Measurements from ENCODE around the gene HSD11B1. TPM values are rescaled to one million over a fixed set of nuclear protein-coding genes. Genes with fewer than 3 reads are reported as not detected.

The HSD11B1 gene
- total and polyA plus RNA-seq, 2 donors = 0.14 to 0.55 TPM

GRCh38 chr1:209728466-209728865 is 23.8 kb downstream of the HSD11B1 start:
- H3K27me3 ChIP-seq (ENCODE audit: control insufficient read depth in 2 of 2, insufficient read depth in 1 of 2, low read length in 1 of 2) = no peaks in the 10 kb centered on the region
- WGBS = 93% methylated on average over 1 of the region's 1 CpG
- DNase-seq (ENCODE audit: low read depth in 6 of 9, low spot score in 9 of 9) = no peak
- no peak overlapping the region for H3K4me3 ChIP-seq (ENCODE audit: low read length in 2 of 2)
- H3K27ac ChIP-seq (ENCODE audit: low read depth in 1 of 2, low read length in 1 of 2) = no peak overlapping the region
- H3K36me3 ChIP-seq (ENCODE audit: control insufficient read depth in 2 of 2, insufficient read depth in 2 of 2, low read length in 1 of 2) = no peaks in the 10 kb centered on the region
- H3K4me1 ChIP-seq (ENCODE audit: control insufficient read depth in 2 of 2, insufficient read depth in 2 of 2, low read length in 2 of 2) = peaks cover 4 to 6% of the 10 kb centered on the region in 2 donors
- no peaks in the 10 kb centered on the region for H3K9me3 ChIP-seq (ENCODE audit: control insufficient read depth in 2 of 2, insufficient read depth in 1 of 2, low read length in 1 of 2)

DNA sequence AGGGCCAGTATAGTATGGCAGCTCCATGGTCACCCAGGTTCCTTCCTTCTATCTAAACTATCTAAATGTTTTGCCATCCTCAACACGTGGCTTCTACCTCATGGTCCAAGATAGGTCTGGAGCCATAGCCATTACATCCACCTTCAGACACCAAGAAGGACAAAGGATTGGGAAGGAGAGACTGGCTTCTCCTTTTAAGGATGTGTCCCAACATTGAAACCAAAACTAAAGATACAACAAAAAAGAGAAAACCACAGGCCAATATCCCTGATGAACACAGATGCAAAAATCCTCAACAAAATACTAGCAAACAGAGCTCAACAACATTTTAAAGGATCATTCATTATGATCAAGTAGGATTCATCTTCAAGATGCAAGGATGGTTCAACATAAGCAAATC is 24.8 kb downstream of the HSD11B1 start:
- 80% methylated on average over 1 of the region's 1 CpG for WGBS
- Histone ChIP-seq H3K4me1 (ENCODE audit: control insufficient read depth in 2 of 2, insufficient read depth in 2 of 2, low read length in 2 of 2) (no peaks in the 10 kb centered on the region), H3K36me3 (ENCODE audit: control insufficient read depth in 2 of 2, insufficient read depth in 2 of 2, low read length in 1 of 2) (no peaks in the 10 kb centered on the region), H3K9me3 (ENCODE audit: control insufficient read depth in 2 of 2, insufficient read depth in 1 of 2, low read length in 1 of 2) (no peaks in the 10 kb centered on the region), H3K27me3 (ENCODE audit: control insufficient read depth in 2 of 2, insufficient read depth in 1 of 2, low read length in 1 of 2) (no peaks in the 10 kb centered on the region), H3K4me3 (ENCODE audit: low read length in 2 of 2) (no peak overlapping the region), H3K27ac (ENCODE audit: low read depth in 1 of 2, low read length in 1 of 2) (no peak overlapping the region)
- DNase-seq (ENCODE audit: low read depth in 6 of 9, low spot score in 9 of 9) = no peak

DNA sequence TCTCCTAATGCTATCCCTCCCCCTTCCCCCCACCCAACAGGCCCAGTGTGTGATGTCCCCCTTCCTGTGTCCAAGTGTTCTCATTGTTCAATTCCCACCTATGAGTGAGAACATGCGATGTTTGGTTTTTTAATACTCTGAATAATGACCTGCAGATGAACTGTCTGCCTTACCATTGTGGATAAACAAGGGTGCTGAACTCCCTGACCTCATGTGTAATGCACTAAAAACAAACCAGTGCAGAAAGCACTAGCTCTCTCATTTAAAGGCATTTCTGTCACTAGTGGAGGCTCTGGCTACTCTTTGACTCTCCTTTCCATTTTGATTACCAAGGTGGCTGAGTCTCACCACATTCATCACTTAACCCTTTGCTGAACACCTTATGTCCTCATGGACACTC is 28.1 kb downstream of the HSD11B1 start:
- 92% methylated on average over 1 of the region's 1 CpG for WGBS
- Histone ChIP-seq H3K27me3 (ENCODE audit: control insufficient read depth in 2 of 2, insufficient read depth in 1 of 2, low read length in 1 of 2) (no peaks in the 10 kb centered on the region), H3K4me3 (ENCODE audit: low read length in 2 of 2) (no peak overlapping the region), H3K36me3 (ENCODE audit: control insufficient read depth in 2 of 2, insufficient read depth in 2 of 2, low read length in 1 of 2) (no peaks in the 10 kb centered on the region), H3K27ac (ENCODE audit: low read depth in 1 of 2, low read length in 1 of 2) (no peak overlapping the region), H3K9me3 (ENCODE audit: control insufficient read depth in 2 of 2, insufficient read depth in 1 of 2, low read length in 1 of 2) (no peaks in the 10 kb centered on the region), H3K4me1 (ENCODE audit: control insufficient read depth in 2 of 2, insufficient read depth in 2 of 2, low read length in 2 of 2) (no peaks in the 10 kb centered on the region)
- DNase-seq (ENCODE audit: low read depth in 6 of 9, low spot score in 9 of 9) = no peak

DNA sequence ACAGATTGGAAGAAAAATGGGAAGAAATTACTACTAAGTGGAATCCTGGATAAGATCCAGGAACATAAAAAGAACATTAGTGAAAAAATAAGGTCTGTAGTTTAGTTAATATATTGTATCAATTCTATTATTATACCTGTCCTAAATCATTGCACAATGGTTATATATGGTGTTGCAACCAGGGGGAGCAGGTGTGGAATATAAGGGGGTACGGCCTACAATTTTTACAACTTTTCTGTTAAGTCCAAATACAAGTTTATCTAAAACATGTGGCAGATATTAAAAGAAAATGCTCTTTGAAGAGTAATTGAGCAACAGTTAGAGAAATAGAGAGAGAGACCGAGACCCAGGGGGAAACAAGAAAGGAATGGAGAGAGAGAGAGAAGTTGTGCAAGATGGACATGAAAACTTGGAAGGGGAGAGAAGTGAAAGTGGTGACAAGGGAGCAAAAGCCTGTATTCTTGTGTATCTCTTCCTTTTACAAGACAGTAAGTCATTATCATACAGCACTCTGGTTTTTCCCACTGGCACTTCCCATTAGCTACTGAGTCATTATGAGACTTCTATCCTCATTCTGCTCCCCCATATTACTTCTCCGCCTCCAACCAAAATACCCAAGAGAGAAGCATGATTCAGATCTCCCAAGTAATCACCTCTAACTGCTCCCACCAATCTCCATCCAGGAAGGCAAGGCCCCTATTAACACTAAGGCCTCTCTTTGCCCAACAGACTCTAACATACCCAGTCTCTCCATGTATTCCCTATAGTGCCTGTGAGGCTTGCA is 29.0 kb downstream of the HSD11B1 start:
- no peaks in the 10 kb centered on the region for H3K4me1 ChIP-seq (ENCODE audit: control insufficient read depth in 2 of 2, insufficient read depth in 2 of 2, low read length in 2 of 2)
- DNase-seq (ENCODE audit: low read depth in 6 of 9, low spot score in 9 of 9) = no peak
- no peak overlapping the region for H3K27ac ChIP-seq (ENCODE audit: low read depth in 1 of 2, low read length in 1 of 2)
- WGBS = 94% methylated on average over 3 of the region's 3 CpGs
- H3K27me3 ChIP-seq (ENCODE audit: control insufficient read depth in 2 of 2, insufficient read depth in 1 of 2, low read length in 1 of 2) = no peaks in the 10 kb centered on the region
- H3K36me3 ChIP-seq (ENCODE audit: control insufficient read depth in 2 of 2, insufficient read depth in 2 of 2, low read length in 1 of 2) = no peaks in the 10 kb centered on the region
- no peaks in the 10 kb centered on the region for H3K9me3 ChIP-seq (ENCODE audit: control insufficient read depth in 2 of 2, insufficient read depth in 1 of 2, low read length in 1 of 2)
- H3K4me3 ChIP-seq (ENCODE audit: low read length in 2 of 2) = no peak overlapping the region

DNA sequence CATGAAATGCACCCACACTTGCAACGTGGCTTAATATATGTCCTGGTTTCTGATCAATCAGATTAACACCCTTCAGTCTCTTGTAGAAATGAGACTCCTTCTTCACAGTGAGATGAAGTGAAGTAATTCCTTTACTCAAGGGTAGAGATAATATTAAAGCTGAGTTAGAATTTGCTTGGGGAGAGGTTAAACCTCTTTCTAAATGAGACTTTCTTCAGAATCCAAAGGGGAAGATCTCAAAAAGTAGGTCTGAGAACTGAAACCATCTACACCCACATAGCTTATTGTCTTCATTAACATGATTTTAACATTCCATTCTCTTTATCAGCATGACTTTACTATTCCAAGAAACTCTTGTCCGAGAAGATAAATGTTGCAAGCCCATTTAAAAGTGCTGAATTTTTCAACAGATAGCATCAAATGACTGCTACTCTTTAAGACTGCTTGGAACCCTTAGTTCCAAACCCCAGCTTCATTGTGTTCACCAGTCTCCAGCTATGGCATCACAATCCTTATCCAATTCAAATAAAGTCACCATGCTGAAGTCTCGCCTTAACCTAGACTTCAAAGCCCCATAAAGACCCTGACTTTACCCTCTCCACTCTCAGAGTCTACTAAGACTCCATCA is 32.0 kb downstream of the HSD11B1 start:
- Histone ChIP-seq H3K4me3 (ENCODE audit: low read length in 2 of 2) (no peak overlapping the region), H3K27ac (ENCODE audit: low read depth in 1 of 2, low read length in 1 of 2) (no peak overlapping the region), H3K27me3 (ENCODE audit: control insufficient read depth in 2 of 2, insufficient read depth in 1 of 2, low read length in 1 of 2) (no peaks in the 10 kb centered on the region), H3K9me3 (ENCODE audit: control insufficient read depth in 2 of 2, insufficient read depth in 1 of 2, low read length in 1 of 2) (no peaks in the 10 kb centered on the region), H3K36me3 (ENCODE audit: control insufficient read depth in 2 of 2, insufficient read depth in 2 of 2, low read length in 1 of 2) (no peaks in the 10 kb centered on the region), H3K4me1 (ENCODE audit: control insufficient read depth in 2 of 2, insufficient read depth in 2 of 2, low read length in 2 of 2) (no peaks in the 10 kb centered on the region)
- WGBS = 92% methylated on average over 3 of the region's 3 CpGs
- DNase-seq (ENCODE audit: low read depth in 6 of 9, low spot score in 9 of 9) = no peak

GRCh38 chr1:209737118-209737505 is 32.5 kb downstream of the HSD11B1 start:
- no peak overlapping the region for H3K27ac ChIP-seq (ENCODE audit: low read depth in 1 of 2, low read length in 1 of 2)
- H3K4me1 ChIP-seq (ENCODE audit: control insufficient read depth in 2 of 2, insufficient read depth in 2 of 2, low read length in 2 of 2) = no peaks in the 10 kb centered on the region
- H3K9me3 ChIP-seq (ENCODE audit: control insufficient read depth in 2 of 2, insufficient read depth in 1 of 2, low read length in 1 of 2) = no peaks in the 10 kb centered on the region
- H3K4me3 ChIP-seq (ENCODE audit: low read length in 2 of 2) = no peak overlapping the region
- H3K36me3 ChIP-seq (ENCODE audit: control insufficient read depth in 2 of 2, insufficient read depth in 2 of 2, low read length in 1 of 2) = no peaks in the 10 kb centered on the region
- H3K27me3 ChIP-seq (ENCODE audit: control insufficient read depth in 2 of 2, insufficient read depth in 1 of 2, low read length in 1 of 2) = no peaks in the 10 kb centered on the region
- WGBS = 95% methylated on average over 5 of the region's 5 CpGs
- no peak for DNase-seq (ENCODE audit: low read depth in 6 of 9, low spot score in 9 of 9)

- no peak for DNase-seq (ENCODE audit: low read depth in 6 of 9, low spot score in 9 of 9)
- no peaks in the 10 kb centered on the region for H3K36me3 ChIP-seq (ENCODE audit: control insufficient read depth in 2 of 2, insufficient read depth in 2 of 2, low read length in 1 of 2)
- H3K27me3 ChIP-seq (ENCODE audit: control insufficient read depth in 2 of 2, insufficient read depth in 1 of 2, low read length in 1 of 2) = no peaks in the 10 kb centered on the region
- H3K4me1 ChIP-seq (ENCODE audit: control insufficient read depth in 2 of 2, insufficient read depth in 2 of 2, low read length in 2 of 2) = no peaks in the 10 kb centered on the region
- no peak overlapping the region for H3K4me3 ChIP-seq (ENCODE audit: low read length in 2 of 2)
- H3K9me3 ChIP-seq (ENCODE audit: control insufficient read depth in 2 of 2, insufficient read depth in 1 of 2, low read length in 1 of 2) = no peaks in the 10 kb centered on the region
- no peak overlapping the region for H3K27ac ChIP-seq (ENCODE audit: low read depth in 1 of 2, low read length in 1 of 2)
- WGBS = 99% methylated on average over 1 of the region's 1 CpG
These were observed 33.6 kb downstream of the HSD11B1 start for GRCh38 chr1:209738270-209738669.

- Histone ChIP-seq H3K27me3 (ENCODE audit: control insufficient read depth in 2 of 2, insufficient read depth in 1 of 2, low read length in 1 of 2) (no peaks in the 10 kb centered on the region), H3K9me3 (ENCODE audit: control insufficient read depth in 2 of 2, insufficient read depth in 1 of 2, low read length in 1 of 2) (no peaks in the 10 kb centered on the region), H3K27ac (ENCODE audit: low read depth in 1 of 2, low read length in 1 of 2) (no peak overlapping the region), H3K36me3 (ENCODE audit: control insufficient read depth in 2 of 2, insufficient read depth in 2 of 2, low read length in 1 of 2) (no peaks in the 10 kb centered on the region), H3K4me3 (ENCODE audit: low read length in 2 of 2) (no peak overlapping the region), H3K4me1 (ENCODE audit: control insufficient read depth in 2 of 2, insufficient read depth in 2 of 2, low read length in 2 of 2) (no peaks in the 10 kb centered on the region)
- DNase-seq (ENCODE audit: low read depth in 6 of 9, low spot score in 9 of 9) = no peak
- WGBS = 97% methylated on average over 3 of the region's 3 CpGs
These were observed 36.5 kb downstream of the HSD11B1 start for GRCh38 chr1:209741193-209741592.

- H3K36me3 ChIP-seq (ENCODE audit: control insufficient read depth in 2 of 2, insufficient read depth in 2 of 2, low read length in 1 of 2) = no peaks in the 10 kb centered on the region
- H3K4me1 ChIP-seq (ENCODE audit: control insufficient read depth in 2 of 2, insufficient read depth in 2 of 2, low read length in 2 of 2) = no peaks in the 10 kb centered on the region
- no peak overlapping the region for H3K4me3 ChIP-seq (ENCODE audit: low read length in 2 of 2)
- no peaks in the 10 kb centered on the region for H3K9me3 ChIP-seq (ENCODE audit: control insufficient read depth in 2 of 2, insufficient read depth in 1 of 2, low read length in 1 of 2)
- 84% methylated on average over 2 of the region's 2 CpGs for WGBS
- no peaks in the 10 kb centered on the region for H3K27me3 ChIP-seq (ENCODE audit: control insufficient read depth in 2 of 2, insufficient read depth in 1 of 2, low read length in 1 of 2)
- DNase-seq (ENCODE audit: low read depth in 6 of 9, low spot score in 9 of 9) = no peak
- no peak overlapping the region for H3K27ac ChIP-seq (ENCODE audit: low read depth in 1 of 2, low read length in 1 of 2)
These were observed 37.2 kb downstream of the HSD11B1 start for GRCh38 chr1:209741889-209742288.

Data from thymus (tissue), 11 donors.